Stomach (tissue), 4 donors: ENCODE measurements around the gene INS.

Experiments
- EP300 ChIP-seq: sonication (generic); formaldehyde crosslinking; IDR thresholded peaks from one replicate; pipeline ENCODE4 v1.6.1; 2017; ENCODE audit warnings: antibody characterized with exemption
- POLR2A ChIP-seq, 4 donors: fragments of 450-650 bp; IDR thresholded peaks; one replicate each; pipeline ENCODE4 v1.6.1; 2016; ENCODE audit warnings: antibody characterized with exemption in 4 of 4, control low read depth in 2 of 4, mild to moderate bottlenecking in 1 of 4, moderate library complexity in 1 of 4
- POLR2AphosphoS5 ChIP-seq, 3 donors: sonication (generic); formaldehyde crosslinking; IDR thresholded peaks; one replicate each; pipeline ENCODE4 v1.6.1; 2016; ENCODE audit warnings: antibody characterized with exemption in 3 of 3
- TF ChIP-seq, protein P1 (sequence below), 7 experiments: fragments of 450-650 bp in 4 of 7; fragments of 200-600 bp in 3 of 7; sonication (generic) in 3 of 7; IDR thresholded peaks; one replicate each; pipeline ENCODE4 v1.5.1; 2016 to 2019; ENCODE audit warnings: antibody characterized with exemption in 7 of 7, control low read depth in 2 of 7, mild to moderate bottlenecking in 1 of 7

- TF ChIP-seq POLR2AphosphoS5 (IDR thresholded peaks at IDR 0.05): no peak
- TF ChIP-seq, protein P1, sequence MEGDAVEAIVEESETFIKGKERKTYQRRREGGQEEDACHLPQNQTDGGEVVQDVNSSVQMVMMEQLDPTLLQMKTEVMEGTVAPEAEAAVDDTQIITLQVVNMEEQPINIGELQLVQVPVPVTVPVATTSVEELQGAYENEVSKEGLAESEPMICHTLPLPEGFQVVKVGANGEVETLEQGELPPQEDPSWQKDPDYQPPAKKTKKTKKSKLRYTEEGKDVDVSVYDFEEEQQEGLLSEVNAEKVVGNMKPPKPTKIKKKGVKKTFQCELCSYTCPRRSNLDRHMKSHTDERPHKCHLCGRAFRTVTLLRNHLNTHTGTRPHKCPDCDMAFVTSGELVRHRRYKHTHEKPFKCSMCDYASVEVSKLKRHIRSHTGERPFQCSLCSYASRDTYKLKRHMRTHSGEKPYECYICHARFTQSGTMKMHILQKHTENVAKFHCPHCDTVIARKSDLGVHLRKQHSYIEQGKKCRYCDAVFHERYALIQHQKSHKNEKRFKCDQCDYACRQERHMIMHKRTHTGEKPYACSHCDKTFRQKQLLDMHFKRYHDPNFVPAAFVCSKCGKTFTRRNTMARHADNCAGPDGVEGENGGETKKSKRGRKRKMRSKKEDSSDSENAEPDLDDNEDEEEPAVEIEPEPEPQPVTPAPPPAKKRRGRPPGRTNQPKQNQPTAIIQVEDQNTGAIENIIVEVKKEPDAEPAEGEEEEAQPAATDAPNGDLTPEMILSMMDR (IDR thresholded peaks at IDR 0.05): no peak
- no peak for TF ChIP-seq EP300
- no peak for TF ChIP-seq POLR2A (IDR thresholded peaks at IDR 0.05)
Measured at GRCh38 chr11:2180347-2180746, 19.3 kb upstream of the INS start.
